HCT116 (cell line): ENCODE results near the gene PPIL1.

Source experiments
- EZH2 ChIP-seq: fragments of 200-600 bp; sonication (generic); IDR thresholded peaks from 2 replicates; pipeline ENCODE4 v1.6.1; 2017; ENCODE audit warnings: antibody characterized with exemption, mixed run types
- EZH2phosphoT487 ChIP-seq: fragments of 200-600 bp; IDR thresholded peaks from 2 replicates; pipeline ENCODE4 v1.6.1; 2018; ENCODE audit warnings: antibody characterized with exemption, borderline replicate concordance
- FOSL1 ChIP-seq: IDR thresholded peaks from 2 replicates; pipeline ENCODE4 v1.6.1; 2012; ENCODE audit warnings: low read depth
- JUND ChIP-seq: IDR thresholded peaks from 2 replicates; pipeline ENCODE4 v1.6.1; 2012
- POLR2A ChIP-seq: IDR thresholded peaks from 2 replicates; pipeline ENCODE4 v1.7.0; 2011; ENCODE audit warnings: borderline replicate concordance; ENCODE audit not compliant: insufficient read depth, insufficient read length; ENCODE audit errors: extremely low read depth
- POLR2AphosphoS5 ChIP-seq: IDR thresholded peaks from 2 replicates; pipeline ENCODE4 v1.6.1; 2011; ENCODE audit warnings: mild to moderate bottlenecking, low read depth, low read length, moderate library complexity
- RAD21 ChIP-seq: IDR thresholded peaks from 2 replicates; pipeline ENCODE4 v1.6.1; 2012; ENCODE audit warnings: low read depth, mild to moderate bottlenecking
- SIN3A ChIP-seq: IDR thresholded peaks from 2 replicates; pipeline ENCODE4 v1.6.1; 2012; ENCODE audit warnings: low read depth
- TCF7L2 ChIP-seq: IDR thresholded peaks from 2 replicates; pipeline ENCODE4 v1.7.0; 2011; ENCODE audit warnings: borderline replicate concordance, inconsistent platforms; ENCODE audit not compliant: insufficient read depth, insufficient read length; ENCODE audit errors: extremely low read depth
- TF ChIP-seq, protein P1 (sequence below), 3 experiments: fragments of 200-600 bp in 1 of 3; sonication (generic) in 1 of 3; IDR thresholded peaks in 2 of 3; conservative IDR thresholded peaks in 1 of 3; 2 replicates each; pipeline ENCODE4 v1.5.1; 2012 to 2017; ENCODE audit warnings: low read depth in 2 of 3, low read length in 2 of 3, antibody characterized with exemption in 1 of 3, borderline replicate concordance in 1 of 3, control low read depth in 1 of 3, mild to moderate bottlenecking in 1 of 3, mixed read lengths in 1 of 3, mixed run types in 1 of 3, moderate library complexity in 1 of 3; ENCODE audit not compliant: insufficient read depth in 1 of 3

DNA sequence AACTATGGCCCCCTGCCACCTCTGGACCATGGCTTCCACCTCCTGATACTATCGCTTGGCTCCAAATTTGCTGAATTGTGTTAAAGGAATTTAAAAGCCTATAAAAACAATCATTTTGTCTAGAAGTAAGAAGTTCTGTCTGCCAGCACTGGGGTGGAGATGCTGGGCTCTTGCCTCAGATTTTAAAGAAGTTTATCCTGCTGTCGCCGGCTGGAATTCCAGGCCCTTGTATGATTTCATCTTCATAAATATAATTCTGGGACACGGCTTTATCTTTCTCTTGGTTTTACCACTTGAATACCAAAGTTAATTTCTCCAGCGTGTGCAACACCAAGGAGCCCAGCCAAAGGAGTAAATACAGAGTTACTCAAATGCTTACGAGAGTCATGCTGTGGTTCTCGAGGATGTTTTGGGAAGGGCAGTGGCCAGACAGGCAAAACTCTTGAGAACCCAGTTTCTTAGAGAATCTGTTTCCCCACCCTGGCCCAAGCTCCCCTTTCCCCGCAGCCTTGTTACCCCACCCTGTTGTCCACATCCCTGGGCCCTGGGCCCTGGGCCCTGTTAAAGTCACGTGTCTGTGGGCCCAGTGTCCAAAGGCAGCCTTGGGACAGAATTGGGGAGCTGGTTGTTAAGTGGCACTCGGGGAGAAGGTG is 43.1 kb upstream of the PPIL1 start:
- TF ChIP-seq TCF7L2 (no peak), EZH2 (no peak), RAD21 (no peak), POLR2AphosphoS5 (no peak), SIN3A (no peak), FOSL1 (no peak), EZH2phosphoT487 (no peak), POLR2A (no peak), JUND (no peak)
- TF ChIP-seq, protein P1, sequence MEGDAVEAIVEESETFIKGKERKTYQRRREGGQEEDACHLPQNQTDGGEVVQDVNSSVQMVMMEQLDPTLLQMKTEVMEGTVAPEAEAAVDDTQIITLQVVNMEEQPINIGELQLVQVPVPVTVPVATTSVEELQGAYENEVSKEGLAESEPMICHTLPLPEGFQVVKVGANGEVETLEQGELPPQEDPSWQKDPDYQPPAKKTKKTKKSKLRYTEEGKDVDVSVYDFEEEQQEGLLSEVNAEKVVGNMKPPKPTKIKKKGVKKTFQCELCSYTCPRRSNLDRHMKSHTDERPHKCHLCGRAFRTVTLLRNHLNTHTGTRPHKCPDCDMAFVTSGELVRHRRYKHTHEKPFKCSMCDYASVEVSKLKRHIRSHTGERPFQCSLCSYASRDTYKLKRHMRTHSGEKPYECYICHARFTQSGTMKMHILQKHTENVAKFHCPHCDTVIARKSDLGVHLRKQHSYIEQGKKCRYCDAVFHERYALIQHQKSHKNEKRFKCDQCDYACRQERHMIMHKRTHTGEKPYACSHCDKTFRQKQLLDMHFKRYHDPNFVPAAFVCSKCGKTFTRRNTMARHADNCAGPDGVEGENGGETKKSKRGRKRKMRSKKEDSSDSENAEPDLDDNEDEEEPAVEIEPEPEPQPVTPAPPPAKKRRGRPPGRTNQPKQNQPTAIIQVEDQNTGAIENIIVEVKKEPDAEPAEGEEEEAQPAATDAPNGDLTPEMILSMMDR (IDR thresholded peaks at IDR 0.05 in 2 of 3, conservative IDR thresholded peaks at IDR 0.05 in 1 of 3; ENCODE audit: borderline replicate concordance in 1 of 3, insufficient read depth in 1 of 3, low read depth in 2 of 3, low read length in 2 of 3), result no peak
